ENCODE data around the gene CCDC122.

Gene CCDC122

GRCh38 chr13:43852923-43853404 lies 26.6 kb downstream of the CCDC122 start:
- Histone ChIP-seq H2AFZ (ENCODE audit: low read depth, low read length) (no peak overlapping the region), H3K9ac (ENCODE audit: low read depth, low read length) (no peak overlapping the region), H3K27ac (ENCODE audit: low read length) (no peak overlapping the region), H3K4me3 (ENCODE audit: low read depth in 1 of 2, low read length in 2 of 2) (no peak overlapping the region), H3K4me2 (ENCODE audit: insufficient read depth, low read length) (no peak overlapping the region), H3K9me3 (ENCODE audit: insufficient read depth, low read length, severe bottlenecking) (peaks cover 11% of the 10 kb centered on the region), H3K36me3 (ENCODE audit: insufficient read depth, low read length) (no peaks in the 10 kb centered on the region), H3K79me2 (ENCODE audit: insufficient read depth, low read length) (no peaks in the 10 kb centered on the region), H3K27me3 (ENCODE audit: insufficient read depth, low read length, poor library complexity) (no peaks in the 10 kb centered on the region), H4K20me1 (ENCODE audit: insufficient read depth, low read length) (no peaks in the 10 kb centered on the region), H3K4me1 (ENCODE audit: insufficient read depth, low read length) (no peaks in the 10 kb centered on the region)
- DNase-seq (no peak), ATAC-seq (ENCODE audit: insufficient read depth, low read depth) (no peak)
- TF ChIP-seq EZH2 (IDR thresholded peaks at IDR 0.05; ENCODE audit: borderline replicate concordance, low read depth, low read length, severe bottlenecking) (no peak), CTCF (IDR thresholded peaks at IDR 0.05; ENCODE audit: borderline replicate concordance, extremely low read depth, low read length, poor library complexity, severe bottlenecking) (no peak)

GRCh38 chr13:43850873-43851272 lies 28.7 kb downstream of the CCDC122 start:
- Histone ChIP-seq H4K20me1 (ENCODE audit: insufficient read depth, low read length) (no peaks in the 10 kb centered on the region), H2AFZ (ENCODE audit: low read depth, low read length) (no peak overlapping the region), H3K4me1 (ENCODE audit: insufficient read depth, low read length) (no peaks in the 10 kb centered on the region), H3K4me2 (ENCODE audit: insufficient read depth, low read length) (no peak overlapping the region), H3K36me3 (ENCODE audit: insufficient read depth, low read length) (no peaks in the 10 kb centered on the region), H3K9me3 (ENCODE audit: insufficient read depth, low read length, severe bottlenecking) (peaks cover 11% of the 10 kb centered on the region), H3K27me3 (ENCODE audit: insufficient read depth, low read length, poor library complexity) (no peaks in the 10 kb centered on the region), H3K9ac (ENCODE audit: low read depth, low read length) (no peak overlapping the region), H3K4me3 (ENCODE audit: low read depth in 1 of 2, low read length in 2 of 2) (no peak overlapping the region), H3K79me2 (ENCODE audit: insufficient read depth, low read length) (no peaks in the 10 kb centered on the region), H3K27ac (ENCODE audit: low read length) (no peak overlapping the region)
- no peak for DNase-seq
- no peak for TF ChIP-seq EZH2 (IDR thresholded peaks at IDR 0.05; ENCODE audit: borderline replicate concordance, low read depth, low read length, severe bottlenecking)
- TF ChIP-seq CTCF (IDR thresholded peaks at IDR 0.05; ENCODE audit: borderline replicate concordance, extremely low read depth, low read length, poor library complexity, severe bottlenecking): no peak
- no peak for ATAC-seq (ENCODE audit: insufficient read depth, low read depth)

GRCh38 chr13:43848001-43848649 lies 31.4 kb downstream of the CCDC122 start:
- Histone ChIP-seq H3K9me3 (ENCODE audit: insufficient read depth, low read length, severe bottlenecking) (peaks cover 11% of the 10 kb centered on the region), H3K9ac (ENCODE audit: low read depth, low read length) (no peak overlapping the region), H3K36me3 (ENCODE audit: insufficient read depth, low read length) (no peaks in the 10 kb centered on the region), H3K4me2 (ENCODE audit: insufficient read depth, low read length) (no peak overlapping the region), H3K4me3 (ENCODE audit: low read depth in 1 of 2, low read length in 2 of 2) (no peak overlapping the region), H3K27ac (ENCODE audit: low read length) (no peak overlapping the region), H3K4me1 (ENCODE audit: insufficient read depth, low read length) (no peaks in the 10 kb centered on the region), H4K20me1 (ENCODE audit: insufficient read depth, low read length) (no peaks in the 10 kb centered on the region), H2AFZ (ENCODE audit: low read depth, low read length) (no peak overlapping the region), H3K79me2 (ENCODE audit: insufficient read depth, low read length) (no peaks in the 10 kb centered on the region), H3K27me3 (ENCODE audit: insufficient read depth, low read length, poor library complexity) (no peaks in the 10 kb centered on the region)
- ATAC-seq (ENCODE audit: insufficient read depth, low read depth) (no peak), DNase-seq (no peak)
- TF ChIP-seq EZH2 (IDR thresholded peaks at IDR 0.05; ENCODE audit: borderline replicate concordance, low read depth, low read length, severe bottlenecking) (no peak), CTCF (IDR thresholded peaks at IDR 0.05; ENCODE audit: borderline replicate concordance, extremely low read depth, low read length, poor library complexity, severe bottlenecking) (no peak)

Data from DND-41 (cell line).